SKM-1 treated with dmso at 0.1 percent for 144 hours (cell line): ENCODE measurements around the gene FXN.

Experiments
- DNase-seq: peaks from one replicate; lab custom pipeline; 2025; ENCODE audit not compliant: unreplicated experiment; lab: John Stamatoyannopoulos, UW

The FXN gene

GRCh38 chr9:69137311-69137710 is 101.8 kb downstream of the FXN start:
- no peak for DNase-seq

GRCh38 chr9:69139596-69139995 is 104.0 kb downstream of the FXN start:
- DNase-seq: no peak

GRCh38 chr9:69140123-69140735 is 104.7 kb downstream of the FXN start:
- DNase-seq: no peak

DNA sequence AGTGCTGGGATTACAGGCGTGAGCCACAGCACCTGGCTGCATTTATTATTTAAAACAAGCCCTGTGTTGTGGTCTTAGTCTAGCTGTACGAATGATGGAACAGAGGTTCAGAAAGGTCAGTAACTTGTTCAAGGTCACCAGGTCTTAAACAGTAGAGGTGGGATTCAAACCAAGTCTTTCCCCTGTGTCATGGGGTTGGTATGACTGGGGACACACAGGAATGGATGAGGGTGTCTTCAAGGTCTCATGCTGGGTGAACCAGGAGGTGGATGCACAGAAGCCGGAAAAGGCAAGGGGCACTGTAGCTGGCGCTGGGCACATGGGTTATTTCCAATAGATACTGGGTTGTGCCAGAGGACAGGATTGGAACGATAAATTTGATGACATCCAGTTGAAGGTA is 106.3 kb downstream of the FXN start:
- DNase-seq: no peak

- DNase-seq: no peak
Observed at GRCh38 chr9:69143291-69143690, 107.7 kb downstream of the FXN start.

DNA sequence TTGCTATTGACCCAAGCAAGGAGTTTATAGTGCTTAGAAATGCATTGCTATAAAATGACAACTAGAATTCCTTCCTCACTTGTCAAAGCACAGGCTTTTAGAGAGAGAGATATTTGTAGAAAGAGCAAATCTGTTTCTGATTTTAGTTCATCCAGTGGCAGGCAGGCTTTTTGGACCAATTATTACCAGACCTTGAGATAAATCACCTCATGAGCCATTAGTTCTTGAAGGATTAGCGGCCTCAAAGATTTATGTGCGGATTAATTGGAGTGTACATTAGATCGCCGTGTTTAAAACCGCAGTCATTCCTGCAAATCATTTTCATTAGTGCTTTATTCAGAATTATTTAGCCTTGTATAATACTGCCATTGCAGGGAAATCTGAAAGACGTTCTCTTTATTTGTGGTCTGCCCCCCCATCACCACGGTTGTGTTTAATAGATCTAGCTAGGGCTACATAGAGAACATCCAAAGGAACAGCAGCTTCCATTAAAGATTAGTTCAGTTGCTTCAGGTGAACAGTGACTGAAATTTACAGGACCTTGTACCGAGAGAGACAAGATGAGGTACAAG is 109.7 kb downstream of the FXN start:
- no peak for DNase-seq

DNA sequence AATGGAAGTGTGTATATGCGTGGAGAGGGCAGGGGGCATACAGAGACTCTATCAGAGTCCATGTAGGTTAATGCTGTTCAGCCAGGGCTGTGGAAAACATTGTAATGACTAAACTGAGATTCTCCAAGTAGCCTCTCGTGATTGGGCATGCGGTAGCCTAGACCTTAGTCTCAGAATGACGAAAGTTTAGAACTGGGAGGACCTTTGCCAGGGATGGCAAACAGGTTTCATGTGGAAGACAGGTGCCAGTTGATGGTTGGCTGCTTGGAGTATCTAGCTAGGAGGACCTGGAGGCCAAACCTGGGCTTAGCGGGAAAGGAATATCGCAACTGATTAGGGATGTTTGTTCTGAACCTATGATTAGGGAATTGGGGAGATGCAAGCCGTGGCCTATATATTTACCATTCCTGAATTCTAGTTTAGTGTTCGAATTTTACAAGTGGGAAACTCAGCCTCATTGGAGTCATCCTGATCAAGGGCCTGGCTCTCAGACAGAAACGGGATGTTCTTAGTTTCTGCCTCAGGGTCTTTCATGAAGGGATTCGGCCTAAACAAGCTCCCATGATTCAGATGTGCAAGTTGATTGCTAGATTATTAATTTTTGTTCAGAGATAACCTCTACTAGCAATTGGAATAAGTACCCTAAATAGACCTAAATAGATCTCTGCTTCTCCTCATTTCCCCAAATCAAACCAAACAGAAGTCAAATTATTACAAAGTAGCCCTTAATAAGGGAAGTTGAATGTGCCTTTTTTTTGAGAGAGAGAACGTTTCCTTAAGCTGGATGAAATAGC is 111.7 kb downstream of the FXN start:
- no peak for DNase-seq

DNA sequence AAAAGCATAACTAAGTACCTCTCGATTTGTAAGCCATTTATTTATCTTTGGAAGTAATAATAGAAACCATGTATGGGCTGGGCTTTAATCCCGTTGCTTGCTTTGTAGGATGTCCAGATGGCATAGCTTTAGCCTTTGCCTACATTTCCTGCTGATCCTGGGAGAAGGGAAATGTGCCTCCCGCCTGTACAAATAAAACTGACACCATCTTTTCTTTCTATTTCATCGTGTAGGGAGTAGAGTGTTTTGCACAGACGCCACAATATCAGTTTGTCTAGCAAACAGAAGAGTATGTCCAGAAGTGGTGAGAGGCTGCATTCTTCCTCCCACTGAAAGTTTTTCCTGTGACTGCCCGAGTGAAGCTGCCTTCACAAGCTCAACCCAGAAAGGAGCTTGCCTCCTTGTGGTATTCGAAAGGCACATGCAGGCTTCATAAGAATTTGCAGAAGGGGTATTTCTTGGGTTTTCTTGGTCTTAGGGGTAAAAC is 113.8 kb downstream of the FXN start:
- DNase-seq: no peak
